HCEC 1CT (cell line): Measurements from ENCODE around the gene SEC14L2.
"Not testable (repeated sequence)": the region's sequence is repeated elsewhere in the genome, so short reads cannot be mapped to it uniquely, and the experiment has no call there.

ENCODE experiments used
- DNase-seq: peaks from one replicate; pipeline ENCODE4 v3.0.0-alpha.2; 2017

SEC14L2 gene

GRCh38 chr22:30380011-30380410 lies 16.8 kb upstream of the SEC14L2 start:
- no peak for DNase-seq

GRCh38 chr22:30381264-30381663 lies 15.6 kb upstream of the SEC14L2 start:
- DNase-seq = no peak

DNA sequence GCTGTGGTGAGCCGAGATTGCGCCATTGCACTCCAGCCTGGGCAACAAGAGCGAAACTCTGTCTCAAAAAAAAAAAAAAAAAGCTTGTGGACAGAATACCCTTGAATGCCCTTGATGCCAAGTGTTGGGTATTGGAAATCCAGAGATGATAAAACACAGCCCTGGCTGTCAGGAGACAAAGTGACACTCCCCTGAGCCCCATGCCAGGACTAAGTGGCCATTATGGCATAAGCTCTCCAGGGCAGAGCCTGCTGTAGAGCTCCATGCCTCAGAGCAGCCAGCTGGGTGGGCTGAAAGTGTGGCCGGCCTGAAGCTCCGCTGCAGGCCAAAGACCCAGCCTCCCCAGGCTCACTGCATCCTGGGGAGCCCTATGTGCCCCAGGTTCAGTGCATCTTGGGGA lies 14.5 kb upstream of the SEC14L2 start:
- DNase-seq = no peak

DNA sequence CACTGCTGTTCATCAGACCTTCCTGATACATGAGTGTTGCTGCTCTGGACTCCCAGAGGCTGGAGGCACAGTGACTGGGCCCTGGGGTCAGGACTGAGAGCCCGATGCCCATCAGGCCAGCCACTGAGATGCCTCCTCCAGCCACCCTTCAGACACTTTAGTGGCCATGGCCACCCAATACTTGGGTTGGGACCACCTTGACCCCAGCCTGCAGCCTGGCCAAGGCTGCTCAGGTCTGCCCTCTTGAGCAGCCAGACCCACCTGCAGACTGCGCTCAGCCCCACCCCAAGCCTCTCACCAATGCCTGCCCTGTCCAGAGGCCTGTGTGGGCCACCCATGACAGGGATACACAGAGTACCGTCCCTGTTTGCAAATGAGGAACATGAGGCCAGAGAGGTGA lies 13.8 kb upstream of the SEC14L2 start:
- DNase-seq = no peak

DNA sequence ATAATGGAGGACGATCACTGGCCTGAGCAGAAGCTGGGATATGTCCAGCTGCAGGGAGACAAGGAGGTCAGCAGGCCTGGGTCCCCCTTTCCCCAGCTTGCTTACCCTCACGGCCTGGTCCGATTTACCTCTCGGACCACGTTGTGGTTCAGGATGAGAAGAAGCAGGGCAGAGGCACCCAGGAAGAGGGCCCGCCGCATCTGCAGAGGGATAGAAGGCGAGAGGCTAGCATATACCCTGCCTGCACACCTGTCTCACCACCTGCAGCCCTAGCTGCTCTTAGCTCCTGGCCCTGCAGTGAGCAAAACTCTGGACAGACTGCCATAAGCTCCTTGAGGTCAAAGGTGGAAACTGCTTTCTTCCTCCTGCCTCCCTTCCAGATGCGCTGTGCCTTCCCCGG lies 10.9 kb upstream of the SEC14L2 start:
- DNase-seq = no peak

DNA sequence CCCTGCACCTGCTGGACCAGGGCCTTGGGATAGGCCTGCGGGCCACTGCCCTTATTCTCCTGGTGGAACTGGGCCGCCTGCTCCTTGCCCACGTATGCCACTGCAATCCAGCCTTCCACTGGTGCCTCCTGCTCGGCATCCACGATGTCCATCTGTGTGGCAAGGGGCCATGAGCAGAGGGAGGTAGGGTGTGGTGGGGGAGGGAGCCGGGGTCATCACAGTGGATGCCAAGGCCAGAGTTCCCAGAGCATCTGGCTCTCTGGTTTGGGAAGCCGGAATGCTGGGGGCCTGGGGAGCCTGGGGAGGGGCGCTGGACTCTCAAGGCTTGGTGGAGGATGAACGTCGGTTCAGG lies 10.2 kb upstream of the SEC14L2 start:
- no peak for DNase-seq

GRCh38 chr22:30386960-30387827 lies 9.6 kb upstream of the SEC14L2 start, which contains the start of gene RNF215:
RNF215 (minus strand) TSS chr22:30387411; CDS start chr22:30387313, 98 bp downstream.
- peak; percentile 71 for DNase-seq

- peak; percentile 66 for DNase-seq
These were observed 5.7 kb upstream of the SEC14L2 start for GRCh38 chr22:30390974-30391691.

DNA sequence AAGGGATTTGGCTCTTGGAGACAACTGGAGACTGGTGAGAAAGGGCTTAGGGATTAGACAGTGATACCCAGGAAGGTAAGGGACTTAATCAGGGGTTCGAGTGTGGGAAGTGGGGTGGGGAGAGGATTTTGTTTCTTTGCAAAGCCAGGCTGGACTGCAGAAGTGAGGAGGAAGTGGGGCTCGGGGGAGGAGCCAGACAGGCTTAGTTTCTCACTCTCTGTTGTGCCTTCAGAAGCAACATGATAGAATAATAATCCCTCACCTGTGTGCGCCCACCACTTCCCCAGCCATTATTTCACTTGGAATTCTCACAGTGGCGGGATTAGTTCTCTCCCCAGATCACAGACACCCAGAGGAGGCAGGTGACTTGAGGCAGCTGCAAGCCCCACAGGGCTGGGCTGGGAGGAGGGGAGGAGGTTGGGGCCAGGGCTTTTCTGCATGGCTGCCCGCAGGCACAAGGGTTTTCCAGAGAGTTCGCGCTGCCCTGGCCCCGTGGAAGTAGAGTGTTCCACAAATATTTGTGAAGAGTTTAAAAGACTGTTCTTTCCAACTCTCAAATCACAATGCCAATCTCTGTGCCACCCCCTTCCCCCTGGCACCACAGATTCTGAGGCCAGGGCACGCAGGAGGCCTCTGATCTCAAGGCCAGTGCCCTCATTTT lies 4.0 kb upstream of the SEC14L2 start:
- no peak for DNase-seq

GRCh38 chr22:30393322-30393680 lies 3.5 kb upstream of the SEC14L2 start:
- DNase-seq = no peak

DNA sequence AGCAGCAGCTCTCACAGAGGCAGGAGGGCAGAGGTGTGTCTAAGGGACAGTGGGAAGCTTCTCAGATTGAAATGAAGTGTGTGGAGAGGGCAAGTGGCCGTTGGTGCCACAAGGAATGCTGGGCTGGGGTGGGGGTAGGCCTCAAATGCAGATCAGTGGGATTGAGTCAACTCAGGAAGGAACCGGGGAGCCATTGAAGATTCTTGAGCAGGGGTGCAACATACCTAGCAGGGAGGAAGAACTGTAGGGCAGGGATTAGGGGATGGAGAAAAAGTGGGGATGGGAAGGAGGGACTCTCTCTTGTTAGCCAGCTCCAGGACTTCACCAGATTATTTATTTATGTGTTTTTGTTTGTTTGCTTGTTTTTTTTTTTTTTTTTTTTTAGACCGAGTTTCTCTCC lies 2.9 kb upstream of the SEC14L2 start:
- no peak for DNase-seq

GRCh38 chr22:30397656-30398635 lies 1.1 kb downstream of the SEC14L2 start:
- no peak for DNase-seq

GRCh38 chr22:30398685-30399680 lies 2.2 kb downstream of the SEC14L2 start:
- DNase-seq = no peak

DNA sequence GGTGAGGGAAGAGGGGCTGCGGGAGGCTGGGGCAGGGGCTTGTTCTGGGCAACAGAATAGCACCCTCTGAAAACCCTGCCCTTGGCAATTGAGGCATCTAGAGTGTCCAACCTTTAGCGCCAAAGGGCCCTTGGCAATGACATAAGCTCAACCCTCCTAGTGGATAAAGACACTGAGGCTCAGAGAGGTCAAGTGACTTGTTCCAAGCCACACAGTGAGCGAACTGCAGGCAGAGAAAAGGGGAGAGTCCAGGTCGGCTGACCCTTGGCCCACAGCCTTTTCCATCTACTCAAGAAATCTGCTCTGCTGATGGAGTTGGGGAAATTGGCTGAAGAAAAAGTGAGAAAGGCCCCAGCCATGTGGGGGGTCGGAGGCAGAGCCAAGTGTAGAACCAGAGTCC lies 2.9 kb downstream of the SEC14L2 start:
- DNase-seq = no peak

DNA sequence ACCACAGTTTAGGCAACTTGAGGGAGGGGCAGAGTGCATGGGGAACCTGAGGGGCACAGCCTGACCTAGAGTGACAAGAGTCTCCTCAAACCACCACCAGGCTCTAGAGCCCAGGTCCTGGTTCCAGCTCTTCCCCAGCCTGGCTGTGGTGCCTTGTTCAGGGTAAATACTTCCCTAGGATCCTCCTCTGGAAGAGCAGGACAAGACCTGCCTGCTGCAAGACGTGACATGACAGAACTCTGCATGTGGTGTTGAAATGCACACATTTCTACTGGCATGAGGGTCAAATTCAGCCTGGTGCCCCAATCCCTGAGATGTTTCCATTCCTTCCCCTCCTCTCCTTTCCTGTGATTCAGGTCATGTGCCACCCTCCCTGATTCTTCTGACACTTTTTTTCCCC lies 3.3 kb downstream of the SEC14L2 start:
- DNase-seq = no peak

- not testable (repeated sequence) for DNase-seq
These were observed 4.2 kb downstream of the SEC14L2 start for GRCh38 chr22:30401024-30401423.

GRCh38 chr22:30402028-30402765 lies 5.4 kb downstream of the SEC14L2 start:
- DNase-seq = no peak

- not testable (repeated sequence) for DNase-seq
These were observed 5.9 kb downstream of the SEC14L2 start for GRCh38 chr22:30402766-30403104.

- no peak for DNase-seq
These were observed 7.5 kb downstream of the SEC14L2 start for GRCh38 chr22:30404307-30404706.

DNA sequence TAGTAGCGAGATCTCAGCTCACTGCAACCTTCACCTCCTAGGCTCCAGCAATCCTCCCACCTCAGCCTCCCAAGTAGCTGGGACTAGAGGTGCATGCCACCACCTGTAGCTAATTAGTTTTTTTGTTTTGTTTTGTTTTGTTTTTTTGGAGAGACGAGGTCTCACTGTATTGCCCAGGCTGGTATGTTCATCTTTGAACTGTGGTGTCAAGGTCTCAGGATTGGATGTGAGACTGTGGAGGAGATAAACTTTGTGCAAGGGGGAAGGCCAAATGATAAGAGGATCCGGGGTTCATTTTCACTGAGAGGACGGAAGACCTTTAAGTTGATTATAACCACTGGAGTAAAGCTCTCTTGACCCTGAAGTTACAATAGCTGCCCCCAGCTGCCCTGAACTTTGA lies 8.9 kb downstream of the SEC14L2 start:
- no peak for DNase-seq

DNA sequence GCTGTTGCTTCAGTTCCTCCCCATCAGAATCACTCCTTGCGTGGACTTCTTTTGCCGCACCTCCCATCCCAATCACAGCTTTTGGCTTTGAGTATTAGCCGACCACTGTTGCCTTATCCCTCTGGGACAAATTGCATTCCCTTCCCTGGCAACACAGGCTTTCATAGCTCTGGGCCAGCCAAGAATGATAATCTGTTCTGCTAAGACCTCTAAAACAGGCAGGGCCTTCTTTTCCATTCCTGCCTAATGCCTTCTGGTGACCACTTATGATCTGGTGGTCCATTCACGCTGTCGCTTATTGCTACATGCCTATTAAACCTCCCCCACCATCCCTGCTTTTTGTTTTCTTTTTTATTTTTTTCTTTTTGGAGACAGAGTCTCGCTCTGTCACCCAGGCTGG lies 9.6 kb downstream of the SEC14L2 start:
- DNase-seq = no peak
